IMR-90 (cell line): Measurements from ENCODE around the gene RAP2B.

Experiments
- CEBPB ChIP-seq: IDR thresholded peaks from 2 replicates; pipeline ENCODE4 v1.6.1; 2012; ENCODE audit warnings: low read depth, low read length, improper control_type of control experiment
- CHD1 ChIP-seq: IDR thresholded peaks from 2 replicates; pipeline ENCODE4 v1.6.1; 2012; ENCODE audit warnings: low read depth, low read length, improper control_type of control experiment
- FOS ChIP-seq: fragments of 150-350 bp; IDR thresholded peaks from 2 replicates; pipeline ENCODE4 v1.6.1; 2016; ENCODE audit warnings: low read depth, low read length
- MAFK ChIP-seq: IDR thresholded peaks from 2 replicates; pipeline ENCODE4 v1.6.1; 2012; ENCODE audit warnings: low read depth, low read length, improper control_type of control experiment
- MAZ ChIP-seq: IDR thresholded peaks from 2 replicates; pipeline ENCODE4 v1.6.1; 2012; ENCODE audit warnings: low read depth, mild to moderate bottlenecking, low read length, improper control_type of control experiment, moderate library complexity, borderline replicate concordance
- MXI1 ChIP-seq: IDR thresholded peaks from 2 replicates; pipeline ENCODE4 v1.6.1; 2012; ENCODE audit warnings: low read depth, mild to moderate bottlenecking, low read length, moderate library complexity, borderline replicate concordance
- NFE2L2 ChIP-seq: fragments of 150-350 bp; IDR thresholded peaks from 2 replicates; pipeline ENCODE4 v1.6.1; 2016; ENCODE audit warnings: low read depth, mild to moderate bottlenecking, low read length
- POLR2A ChIP-seq: IDR thresholded peaks from 2 replicates; pipeline ENCODE4 v1.6.1; 2012; ENCODE audit warnings: mild to moderate bottlenecking, low read depth, low read length
- RFX5 ChIP-seq: IDR thresholded peaks from 2 replicates; pipeline ENCODE4 v1.8.0; 2012; ENCODE audit warnings: low read depth, mild to moderate bottlenecking, low read length, moderate library complexity
- TF ChIP-seq, protein P1 (sequence below): conservative IDR thresholded peaks from 2 replicates; pipeline ENCODE4 v1.5.1; 2012; ENCODE audit warnings: mild to moderate bottlenecking, low read depth, low read length, improper control_type of control experiment
- TF ChIP-seq, protein P2 (sequence below): fragments of 150-350 bp; IDR thresholded peaks from 2 replicates; pipeline ENCODE4 v1.6.1; 2017; ENCODE audit warnings: mild to moderate bottlenecking, antibody characterized with exemption, low read length, low read depth
- TF ChIP-seq, protein P3 (sequence below): fragments of 150-350 bp; IDR thresholded peaks from 2 replicates; pipeline ENCODE4 v1.6.1; 2016; ENCODE audit warnings: low read depth, mild to moderate bottlenecking, low read length, moderate library complexity, borderline replicate concordance

DNA sequence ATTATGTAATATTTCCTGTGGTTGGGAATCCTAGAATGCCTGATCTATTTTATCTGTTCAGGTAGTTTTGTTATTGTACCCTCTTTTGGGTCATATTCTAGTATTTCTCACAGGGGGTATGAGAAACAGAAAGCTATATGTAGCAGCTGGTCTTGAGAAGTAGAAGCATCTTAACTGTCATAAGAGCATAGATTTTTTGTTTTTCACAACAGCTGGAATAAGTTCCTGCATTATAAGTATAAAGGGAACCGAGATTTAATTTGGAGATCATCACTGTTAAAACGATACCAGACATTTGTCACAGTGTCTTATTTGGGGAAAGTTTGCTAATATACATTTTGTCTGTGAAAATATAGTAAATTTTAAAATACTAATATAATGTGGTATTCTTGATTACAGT, 4.8 kb downstream of the RAP2B start:
- TF ChIP-seq, protein P1, sequence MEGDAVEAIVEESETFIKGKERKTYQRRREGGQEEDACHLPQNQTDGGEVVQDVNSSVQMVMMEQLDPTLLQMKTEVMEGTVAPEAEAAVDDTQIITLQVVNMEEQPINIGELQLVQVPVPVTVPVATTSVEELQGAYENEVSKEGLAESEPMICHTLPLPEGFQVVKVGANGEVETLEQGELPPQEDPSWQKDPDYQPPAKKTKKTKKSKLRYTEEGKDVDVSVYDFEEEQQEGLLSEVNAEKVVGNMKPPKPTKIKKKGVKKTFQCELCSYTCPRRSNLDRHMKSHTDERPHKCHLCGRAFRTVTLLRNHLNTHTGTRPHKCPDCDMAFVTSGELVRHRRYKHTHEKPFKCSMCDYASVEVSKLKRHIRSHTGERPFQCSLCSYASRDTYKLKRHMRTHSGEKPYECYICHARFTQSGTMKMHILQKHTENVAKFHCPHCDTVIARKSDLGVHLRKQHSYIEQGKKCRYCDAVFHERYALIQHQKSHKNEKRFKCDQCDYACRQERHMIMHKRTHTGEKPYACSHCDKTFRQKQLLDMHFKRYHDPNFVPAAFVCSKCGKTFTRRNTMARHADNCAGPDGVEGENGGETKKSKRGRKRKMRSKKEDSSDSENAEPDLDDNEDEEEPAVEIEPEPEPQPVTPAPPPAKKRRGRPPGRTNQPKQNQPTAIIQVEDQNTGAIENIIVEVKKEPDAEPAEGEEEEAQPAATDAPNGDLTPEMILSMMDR = no peak
- TF ChIP-seq POLR2A (no peak), RFX5 (no peak), MXI1 (no peak), MAFK (no peak), MAZ (no peak), NFE2L2 (no peak), CHD1 (no peak), FOS (no peak), CEBPB (no peak)
- TF ChIP-seq, protein P2, sequence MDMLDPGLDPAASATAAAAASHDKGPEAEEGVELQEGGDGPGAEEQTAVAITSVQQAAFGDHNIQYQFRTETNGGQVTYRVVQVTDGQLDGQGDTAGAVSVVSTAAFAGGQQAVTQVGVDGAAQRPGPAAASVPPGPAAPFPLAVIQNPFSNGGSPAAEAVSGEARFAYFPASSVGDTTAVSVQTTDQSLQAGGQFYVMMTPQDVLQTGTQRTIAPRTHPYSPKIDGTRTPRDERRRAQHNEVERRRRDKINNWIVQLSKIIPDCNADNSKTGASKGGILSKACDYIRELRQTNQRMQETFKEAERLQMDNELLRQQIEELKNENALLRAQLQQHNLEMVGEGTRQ = no peak
- TF ChIP-seq, protein P3, sequence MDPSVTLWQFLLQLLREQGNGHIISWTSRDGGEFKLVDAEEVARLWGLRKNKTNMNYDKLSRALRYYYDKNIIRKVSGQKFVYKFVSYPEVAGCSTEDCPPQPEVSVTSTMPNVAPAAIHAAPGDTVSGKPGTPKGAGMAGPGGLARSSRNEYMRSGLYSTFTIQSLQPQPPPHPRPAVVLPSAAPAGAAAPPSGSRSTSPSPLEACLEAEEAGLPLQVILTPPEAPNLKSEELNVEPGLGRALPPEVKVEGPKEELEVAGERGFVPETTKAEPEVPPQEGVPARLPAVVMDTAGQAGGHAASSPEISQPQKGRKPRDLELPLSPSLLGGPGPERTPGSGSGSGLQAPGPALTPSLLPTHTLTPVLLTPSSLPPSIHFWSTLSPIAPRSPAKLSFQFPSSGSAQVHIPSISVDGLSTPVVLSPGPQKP = no peak
